ENCODE results near the gene IGFL1. TPM values are rescaled to one million over a fixed set of nuclear protein-coding genes. Genes with fewer than 3 reads are reported as not detected.
"Not testable (repeated sequence)": the region's sequence is repeated elsewhere in the genome, so short reads cannot be mapped to it uniquely, and the experiment has no call there.

IGFL1 gene
- total RNA-seq, 1 donor from 2014 or later: not detected

DNA sequence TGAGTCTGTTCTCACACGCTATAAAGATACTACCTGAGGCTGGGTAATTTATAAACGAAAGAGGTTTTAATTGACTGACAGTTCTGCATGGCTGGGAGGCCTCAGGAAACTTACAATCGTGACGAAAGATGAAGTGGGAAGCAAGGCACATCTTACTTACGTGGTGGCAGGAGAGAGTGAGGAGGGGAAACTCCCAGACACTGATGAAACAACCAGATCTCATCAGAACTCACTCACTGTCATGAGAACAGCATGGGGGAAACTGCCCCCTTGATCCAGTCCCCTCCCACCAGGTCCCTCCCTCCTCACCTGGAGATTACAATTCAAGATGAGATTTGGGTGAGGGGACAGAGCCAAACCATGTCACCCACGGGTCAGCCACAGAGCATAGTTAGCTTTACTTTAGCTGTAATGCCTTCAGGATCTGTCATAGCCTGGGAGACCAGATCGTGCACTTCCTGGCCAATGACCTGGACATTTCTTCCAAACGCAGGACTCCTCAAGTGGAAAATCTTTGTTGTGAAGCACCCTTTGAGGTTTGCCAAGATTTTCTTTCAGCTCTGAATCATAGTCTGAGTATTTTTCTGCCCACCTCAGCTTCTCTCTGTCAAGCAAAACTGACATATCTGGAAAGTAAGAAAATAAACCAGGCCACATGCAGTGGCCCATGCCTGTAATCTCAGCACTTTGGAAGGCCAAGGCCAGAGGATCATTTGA lies 42.1 kb downstream of the IGFL1 start:
- H3K27me3 ChIP-seq (ENCODE audit: insufficient read depth, low read length): peaks cover 27% of the 10 kb centered on the region
- H3K36me3 ChIP-seq (ENCODE audit: insufficient read depth, low read length): no peaks in the 10 kb centered on the region
- Mint-ChIP-seq H3K27me3 (ENCODE audit: low read depth, unreplicated experiment) (no peaks in the 10 kb centered on the region), H3K9me3 (ENCODE audit: unreplicated experiment) (no peaks in the 10 kb centered on the region), H3K27ac (ENCODE audit: unreplicated experiment) (no peak overlapping the region), H3K4me3 (ENCODE audit: unreplicated experiment) (peak overlapping the region; percentile 76), H3K4me1 (ENCODE audit: low read depth, unreplicated experiment) (peaks cover 34% of the 10 kb centered on the region), H3K36me3 (ENCODE audit: low read depth, unreplicated experiment) (peaks cover 2% of the 10 kb centered on the region)
- H3K9ac ChIP-seq (ENCODE audit: low read length): peak overlapping the region; percentile 59
- peak overlapping the region; percentile 92 for H3K27ac ChIP-seq (ENCODE audit: low read depth, low read length)
- FAIRE-seq (peak; percentile 71), DNase-seq (ENCODE audit: low read depth) (peak; percentile 99)
- H3K9me3 ChIP-seq (ENCODE audit: insufficient read depth, low read depth, low read length): no peaks in the 10 kb centered on the region
- peak overlapping the region; percentile 67 for H3K4me2 ChIP-seq (ENCODE audit: low read length)
- H4K20me1 ChIP-seq (ENCODE audit: insufficient read depth, low read length): no peaks in the 10 kb centered on the region
- no peak overlapping the region for H3K4me3 ChIP-seq (ENCODE audit: insufficient read depth, low read depth, low read length)
- peaks cover 22% of the 10 kb centered on the region for H3K4me1 ChIP-seq (ENCODE audit: insufficient read depth, low read length)
- H2AFZ ChIP-seq (ENCODE audit: low read depth, low read length): no peak overlapping the region
- H3K79me2 ChIP-seq (ENCODE audit: insufficient read depth, low read length): no peaks in the 10 kb centered on the region
- no peak for TF ChIP-seq CTCF (IDR thresholded peaks at IDR 0.05; ENCODE audit: insufficient read depth, low read depth, low read length)
- TF ChIP-seq EZH2 (IDR thresholded peaks at IDR 0.05; ENCODE audit: insufficient read depth, low read length): no peak

DNA sequence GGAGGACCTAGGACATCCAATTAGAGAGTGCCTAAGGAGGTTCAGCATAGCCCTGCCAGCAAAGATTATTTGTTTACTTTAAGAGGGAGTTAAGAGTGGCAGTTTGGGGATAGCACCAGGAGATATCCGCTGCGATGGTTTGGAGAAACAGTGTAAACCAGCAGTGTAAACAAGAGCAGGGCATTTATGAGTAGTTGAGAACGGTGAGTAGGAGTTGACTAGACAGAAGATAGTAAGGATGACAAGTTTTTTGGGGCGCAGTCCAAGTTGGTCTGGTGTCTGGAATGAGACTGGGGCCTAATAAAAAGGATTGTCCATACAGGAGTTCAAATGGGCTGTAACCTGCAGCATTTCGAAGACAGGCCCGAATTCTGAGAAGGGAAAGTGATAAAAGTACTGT lies 44.4 kb downstream of the IGFL1 start:
- H3K4me2 ChIP-seq (ENCODE audit: low read length); H3K79me2 ChIP-seq (ENCODE audit: insufficient read depth, low read length); H3K27ac ChIP-seq (ENCODE audit: low read depth, low read length); H4K20me1 ChIP-seq (ENCODE audit: insufficient read depth, low read length); H3K9me3 Mint-ChIP-seq (ENCODE audit: unreplicated experiment); H3K9me3 ChIP-seq (ENCODE audit: insufficient read depth, low read depth, low read length); H3K36me3 ChIP-seq (ENCODE audit: insufficient read depth, low read length); H2AFZ ChIP-seq (ENCODE audit: low read depth, low read length); H3K9ac ChIP-seq (ENCODE audit: low read length); FAIRE-seq; H3K4me3 ChIP-seq (ENCODE audit: insufficient read depth, low read depth, low read length); H3K27ac Mint-ChIP-seq (ENCODE audit: unreplicated experiment); H3K4me3 Mint-ChIP-seq (ENCODE audit: unreplicated experiment); H3K36me3 Mint-ChIP-seq (ENCODE audit: low read depth, unreplicated experiment); H3K27me3 Mint-ChIP-seq (ENCODE audit: low read depth, unreplicated experiment): not testable (repeated sequence)
- DNase-seq (ENCODE audit: low read depth): peak; percentile 22
- Histone ChIP-seq H3K27me3 (ENCODE audit: insufficient read depth, low read length) (peaks cover 13% of the 10 kb centered on the region), H3K4me1 (ENCODE audit: insufficient read depth, low read length) (peaks cover 22% of the 10 kb centered on the region)
- H3K4me1 Mint-ChIP-seq (ENCODE audit: low read depth, unreplicated experiment): peaks cover 39% of the 10 kb centered on the region

- Mint-ChIP-seq H3K4me1 (ENCODE audit: low read depth, unreplicated experiment) (peaks cover 8% of the 10 kb centered on the region), H3K27ac (ENCODE audit: unreplicated experiment) (peak overlapping the region; percentile 15), H3K9me3 (ENCODE audit: unreplicated experiment) (no peaks in the 10 kb centered on the region), H3K27me3 (ENCODE audit: low read depth, unreplicated experiment) (peaks cover 10% of the 10 kb centered on the region), H3K4me3 (ENCODE audit: unreplicated experiment) (no peak overlapping the region), H3K36me3 (ENCODE audit: low read depth, unreplicated experiment) (no peaks in the 10 kb centered on the region)
- Histone ChIP-seq H3K27me3 (ENCODE audit: insufficient read depth, low read length) (peaks cover 5% of the 10 kb centered on the region), H3K4me1 (ENCODE audit: insufficient read depth, low read length) (no peaks in the 10 kb centered on the region), H3K9me3 (ENCODE audit: insufficient read depth, low read depth, low read length) (no peaks in the 10 kb centered on the region), H3K27ac (ENCODE audit: low read depth, low read length) (no peak overlapping the region), H2AFZ (ENCODE audit: low read depth, low read length) (no peak overlapping the region), H4K20me1 (ENCODE audit: insufficient read depth, low read length) (no peaks in the 10 kb centered on the region), H3K79me2 (ENCODE audit: insufficient read depth, low read length) (no peaks in the 10 kb centered on the region), H3K36me3 (ENCODE audit: insufficient read depth, low read length) (no peaks in the 10 kb centered on the region), H3K4me3 (ENCODE audit: insufficient read depth, low read depth, low read length) (no peak overlapping the region), H3K9ac (ENCODE audit: low read length) (no peak overlapping the region), H3K4me2 (ENCODE audit: low read length) (no peak overlapping the region)
- DNase-seq (ENCODE audit: low read depth) (no peak), FAIRE-seq (no peak)
- TF ChIP-seq EZH2 (IDR thresholded peaks at IDR 0.05; ENCODE audit: insufficient read depth, low read length): no peak
- TF ChIP-seq CTCF (IDR thresholded peaks at IDR 0.05; ENCODE audit: insufficient read depth, low read depth, low read length): no peak
Observed at GRCh38 chr19:46279177-46279576, 49.6 kb downstream of the IGFL1 start.

Other genes starting within 250 kb of the IGFL1 start
- 6.6 and 6.7 TPM in 2 replicates for gene CCDC61, start 234.3 kb upstream of the IGFL1 start, total RNA-seq
- not detected in 2 replicates for gene PGLYRP1, start 206.7 kb upstream of the IGFL1 start, total RNA-seq
- gene IGFL4, start 188.7 kb upstream of the IGFL1 start, total RNA-seq: 2.3 and 5.4 TPM in 2 replicates
- 93.5 and 127 TPM in 2 replicates for gene IGFL3, start 105.1 kb upstream of the IGFL1 start, total RNA-seq
- gene IGFL2, start 81.5 kb upstream of the IGFL1 start, total RNA-seq: 9.8 and 11.3 TPM in 2 replicates
- gene HIF3A, start 67.3 kb downstream of the IGFL1 start, total RNA-seq: 12.6 and 15.6 TPM in 2 replicates
- 68.8 and 70.9 TPM in 2 replicates for gene PPP5C, start 117.3 kb downstream of the IGFL1 start, total RNA-seq
- 35.5 and 45.5 TPM in 2 replicates for gene CCDC8, start 183.8 kb downstream of the IGFL1 start, total RNA-seq
- gene PNMA8C, start 199.2 kb downstream of the IGFL1 start, total RNA-seq: 0.55 and 0.98 TPM in 2 replicates
- 12.1 and 12.7 TPM in 2 replicates for gene PNMA8A, start 241.8 kb downstream of the IGFL1 start, total RNA-seq

All from astrocyte (in vitro differentiated cells and primary cell).